ENCODE data around the gene EIF6.

Gene EIF6

DNA sequence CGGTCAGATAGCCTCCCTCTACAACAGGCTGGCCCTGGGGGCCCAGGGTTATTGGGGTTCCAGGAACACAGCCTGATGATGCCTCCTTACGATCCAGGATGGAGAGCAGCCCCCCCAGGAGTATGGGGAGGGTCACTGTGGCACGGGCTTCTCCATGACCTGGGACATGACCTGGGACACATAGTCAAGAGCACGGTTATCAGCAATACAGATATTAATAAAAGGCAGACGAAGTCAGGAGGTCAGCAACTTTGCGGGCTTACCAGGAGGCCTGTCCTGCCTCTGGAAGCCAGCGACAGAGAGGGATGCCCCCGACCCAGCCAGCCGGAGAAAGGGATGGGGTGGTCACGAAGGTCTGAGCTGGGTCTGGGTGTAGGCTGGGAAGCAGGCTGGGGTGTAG is 7.4 kb downstream of the EIF6 start:
- TF ChIP-seq, protein P1, sequence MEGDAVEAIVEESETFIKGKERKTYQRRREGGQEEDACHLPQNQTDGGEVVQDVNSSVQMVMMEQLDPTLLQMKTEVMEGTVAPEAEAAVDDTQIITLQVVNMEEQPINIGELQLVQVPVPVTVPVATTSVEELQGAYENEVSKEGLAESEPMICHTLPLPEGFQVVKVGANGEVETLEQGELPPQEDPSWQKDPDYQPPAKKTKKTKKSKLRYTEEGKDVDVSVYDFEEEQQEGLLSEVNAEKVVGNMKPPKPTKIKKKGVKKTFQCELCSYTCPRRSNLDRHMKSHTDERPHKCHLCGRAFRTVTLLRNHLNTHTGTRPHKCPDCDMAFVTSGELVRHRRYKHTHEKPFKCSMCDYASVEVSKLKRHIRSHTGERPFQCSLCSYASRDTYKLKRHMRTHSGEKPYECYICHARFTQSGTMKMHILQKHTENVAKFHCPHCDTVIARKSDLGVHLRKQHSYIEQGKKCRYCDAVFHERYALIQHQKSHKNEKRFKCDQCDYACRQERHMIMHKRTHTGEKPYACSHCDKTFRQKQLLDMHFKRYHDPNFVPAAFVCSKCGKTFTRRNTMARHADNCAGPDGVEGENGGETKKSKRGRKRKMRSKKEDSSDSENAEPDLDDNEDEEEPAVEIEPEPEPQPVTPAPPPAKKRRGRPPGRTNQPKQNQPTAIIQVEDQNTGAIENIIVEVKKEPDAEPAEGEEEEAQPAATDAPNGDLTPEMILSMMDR (IDR thresholded peaks at IDR 0.05; ENCODE audit: low read depth, low read length, missing control alignments) = no peak
- H3K4me3 ChIP-seq (ENCODE audit: low read depth, low read length) = peak overlapping the region; percentile 93
- DNase-seq (ENCODE audit: low read depth) = no peak

DNA sequence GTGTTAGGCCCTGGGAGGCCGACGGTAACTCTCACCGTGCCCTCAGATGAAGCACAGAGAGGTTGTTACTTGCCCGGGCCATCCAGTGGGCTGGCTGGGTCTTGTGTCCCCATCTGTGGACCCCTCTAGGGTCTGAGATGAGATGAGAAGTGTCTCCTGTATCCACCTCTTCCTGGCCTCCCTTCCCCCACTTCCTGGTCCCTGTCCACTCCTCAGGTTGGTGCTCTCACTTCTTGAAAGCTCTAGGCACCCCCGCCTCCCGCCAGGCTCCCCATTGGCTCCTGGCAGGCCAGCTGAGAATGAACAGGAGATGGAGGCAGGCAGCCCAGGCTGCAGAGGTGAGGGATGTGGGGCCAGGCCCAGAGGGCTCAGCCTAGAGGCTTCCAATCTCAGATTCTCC is 8.2 kb downstream of the EIF6 start:
- H3K4me3 ChIP-seq (ENCODE audit: low read depth, low read length) = peak overlapping the region; percentile 93
- DNase-seq (ENCODE audit: low read depth) = no peak
- TF ChIP-seq, protein P1 (IDR thresholded peaks at IDR 0.05; ENCODE audit: low read depth, low read length, missing control alignments) = no peak

DNA sequence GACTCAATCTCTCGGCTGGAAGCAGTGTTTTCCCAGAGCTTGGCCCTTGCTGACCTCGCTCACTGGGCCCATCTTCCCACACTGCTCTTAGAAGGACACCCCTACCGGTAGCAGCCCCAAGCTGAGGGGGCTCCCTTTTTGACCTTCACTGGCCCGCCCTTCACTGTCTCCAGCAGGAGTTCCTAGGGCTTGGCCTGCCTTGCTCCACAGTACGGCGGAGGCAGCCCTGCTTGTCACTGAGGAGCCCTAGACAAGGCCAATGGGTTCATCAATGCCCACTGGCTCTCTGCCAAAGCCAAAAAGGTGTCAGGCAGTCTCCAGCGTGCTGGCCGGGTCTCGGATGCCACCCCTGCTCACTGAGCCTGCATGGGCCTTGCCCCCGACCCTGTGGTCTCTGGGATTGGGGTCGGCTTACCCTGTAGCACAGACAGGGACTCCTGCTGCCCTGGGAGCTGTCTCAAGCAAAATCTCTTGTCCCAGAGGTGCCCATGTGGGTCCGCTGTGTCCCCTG is 8.8 kb downstream of the EIF6 start:
- TF ChIP-seq, protein P1 (IDR thresholded peaks at IDR 0.05; ENCODE audit: low read depth, low read length, missing control alignments) = no peak
- no peak for DNase-seq (ENCODE audit: low read depth)
- no peak overlapping the region for H3K4me3 ChIP-seq (ENCODE audit: low read depth, low read length)

DNA sequence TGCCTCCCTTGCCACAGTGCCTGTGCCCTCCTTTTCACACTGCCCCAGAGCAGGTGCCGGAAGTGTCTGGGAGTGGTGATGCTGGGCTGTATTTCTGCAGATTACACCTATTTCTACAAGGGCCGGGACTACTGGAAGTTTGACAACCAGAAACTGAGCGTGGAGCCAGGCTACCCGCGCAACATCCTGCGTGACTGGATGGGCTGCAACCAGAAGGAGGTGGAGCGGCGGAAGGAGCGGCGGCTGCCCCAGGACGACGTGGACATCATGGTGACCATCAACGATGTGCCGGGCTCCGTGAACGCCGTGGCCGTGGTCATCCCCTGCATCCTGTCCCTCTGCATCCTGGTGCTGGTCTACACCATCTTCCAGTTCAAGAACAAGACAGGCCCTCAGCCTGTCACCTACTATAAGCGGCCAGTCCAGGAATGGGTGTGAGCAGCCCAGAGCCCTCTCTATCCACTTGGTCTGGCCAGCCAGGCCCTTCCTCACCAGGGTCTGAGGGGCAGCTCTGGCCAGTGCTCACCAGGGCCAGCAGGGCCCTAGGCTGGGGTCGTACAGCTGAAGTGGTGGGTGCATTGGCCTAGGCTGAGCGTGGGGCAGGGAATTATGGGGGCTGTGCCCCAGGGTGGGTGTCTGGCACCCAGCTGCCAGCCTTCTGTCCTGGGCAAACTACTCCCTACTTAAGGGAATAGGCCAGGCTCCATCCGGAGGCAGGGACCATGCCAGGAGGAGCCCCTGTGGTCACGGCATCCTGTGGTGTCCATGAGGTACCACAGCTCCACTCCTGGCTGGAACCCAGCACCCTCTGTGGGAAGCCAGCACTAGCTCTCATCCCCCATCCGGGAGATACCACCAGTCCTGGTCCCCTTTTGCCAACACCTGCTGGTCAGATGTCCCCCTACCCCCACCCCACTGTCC is 10.1 kb downstream of the EIF6 start:
- no peak overlapping the region for H3K4me3 ChIP-seq (ENCODE audit: low read depth, low read length)
- no peak for DNase-seq (ENCODE audit: low read depth)
- TF ChIP-seq, protein P1 (IDR thresholded peaks at IDR 0.05; ENCODE audit: low read depth, low read length, missing control alignments) = no peak

DNA sequence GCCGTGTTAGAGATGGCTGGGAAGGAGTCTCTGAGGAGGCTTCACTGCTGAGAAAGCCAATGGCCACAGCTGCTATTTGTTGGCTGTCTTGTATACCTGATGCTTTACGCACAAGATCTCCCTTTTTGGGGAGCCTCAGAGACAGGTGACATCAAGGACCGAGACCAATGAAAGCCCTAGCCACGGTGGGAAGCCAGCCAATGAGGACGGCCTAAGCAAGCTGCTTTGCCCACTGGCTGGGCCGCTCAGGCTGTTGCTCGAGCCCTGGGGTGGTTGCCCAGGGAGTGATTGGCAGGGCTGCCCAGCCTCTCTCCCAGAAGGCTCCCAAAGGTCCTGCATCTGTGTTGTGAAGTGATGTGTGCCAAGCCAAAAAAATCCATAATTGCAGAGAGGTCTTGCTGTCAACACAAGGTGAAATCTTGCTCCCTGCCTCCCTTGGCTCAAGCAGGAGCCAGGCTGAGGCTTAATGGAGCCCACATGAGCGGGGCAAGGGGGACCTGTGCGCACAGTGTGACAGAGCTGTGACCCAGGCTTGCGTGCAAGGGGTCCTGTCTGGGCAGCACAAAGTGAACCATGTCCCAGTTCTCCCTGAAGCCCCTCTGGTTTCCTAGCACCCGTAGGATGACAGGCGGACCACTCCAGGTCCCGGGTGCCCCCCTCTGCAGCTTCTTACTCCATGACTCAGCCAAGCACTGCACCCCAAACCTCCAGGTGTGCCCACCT is 11.0 kb downstream of the EIF6 start:
- no peak for DNase-seq (ENCODE audit: low read depth)
- no peak overlapping the region for H3K4me3 ChIP-seq (ENCODE audit: low read depth, low read length)
- TF ChIP-seq, protein P1 (IDR thresholded peaks at IDR 0.05; ENCODE audit: low read depth, low read length, missing control alignments) = no peak

DNA sequence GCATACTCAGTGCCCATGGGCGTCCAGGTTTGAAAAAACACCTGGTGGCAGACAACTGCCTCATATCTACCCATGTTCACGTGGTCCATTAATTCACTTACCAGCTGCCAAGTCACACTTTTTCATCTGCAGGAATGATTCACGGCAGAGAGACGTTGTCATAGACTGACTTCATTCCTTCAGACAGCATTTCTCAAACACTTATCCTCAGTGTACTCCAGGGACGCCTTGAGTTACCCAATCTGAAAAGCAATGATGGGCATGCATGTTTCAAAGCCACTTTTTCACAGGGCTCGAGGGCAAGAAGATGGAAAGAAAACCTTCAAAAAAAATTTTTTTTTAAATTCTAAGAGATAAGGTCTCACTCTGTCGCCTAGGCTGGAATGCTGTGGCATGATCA is 12.7 kb downstream of the EIF6 start:
- TF ChIP-seq, protein P1 (IDR thresholded peaks at IDR 0.05; ENCODE audit: low read depth, low read length, missing control alignments) = no peak
- no peak for DNase-seq (ENCODE audit: low read depth)
- no peak overlapping the region for H3K4me3 ChIP-seq (ENCODE audit: low read depth, low read length)

Measured in GM12864 (cell line).